Upper lobe of right lung (tissue), 1 donor: Measurements from ENCODE around the gene PPP2R3B. TPM values are rescaled to one million over a fixed set of nuclear protein-coding genes. Genes with fewer than 3 reads are reported as not detected.

ENCODE experiments used
- ATAC-seq: fragments of 200-7000 bp; cut with Tn5 transposase; one replicate; pipeline ENCODE4 v1.9.1; 2020; ENCODE audit warnings: mild to moderate bottlenecking, moderate library complexity
- DNase-seq: peaks from one replicate; pipeline ENCODE4 v3.0.0-alpha.2; 2020
- H3K27ac ChIP-seq: fragments of 200-600 bp; one replicate; pipeline ENCODE4 v1.8.0; 2022
- H3K27me3 ChIP-seq: fragments of 200-600 bp; one replicate; pipeline ENCODE4 v1.8.0; 2022; ENCODE audit warnings: mild to moderate bottlenecking
- H3K36me3 ChIP-seq: fragments of 200-600 bp; one replicate; pipeline ENCODE4 v1.8.0; 2022
- H3K4me1 ChIP-seq: fragments of 200-600 bp; one replicate; pipeline ENCODE4 v1.8.0; 2022
- H3K4me3 ChIP-seq: fragments of 200-600 bp; one replicate; pipeline ENCODE4 v1.8.0; 2022; ENCODE audit warnings: mild to moderate bottlenecking
- H3K9me3 ChIP-seq: fragments of 200-600 bp; one replicate; pipeline ENCODE4 v1.8.0; 2022
- CTCF ChIP-seq: fragments of 200-600 bp; IDR thresholded peaks from one replicate; pipeline ENCODE4 v1.8.0; 2022; ENCODE audit warnings: antibody characterized with exemption
- intact Hi-C: fragments of 100-400 bp; cut with DNase I; formaldehyde crosslinking; loops from one replicate; pipeline ENCODE4 v1.11.0; 2022
- total RNA-seq: library from RNA; stranded (reverse); fragmentation: NEBNext Ultra II Directional; extraction: Animal tissue kit (Norgen Biotek cat#: 25700); gene quantifications from one replicate; pipeline ENCODE4 v1.2.1, GENCODE V29; 2021
- donor health status: DM: no; HTN: yes; CAD: no; lungs with severe emphysema.

Gene PPP2R3B
- total RNA-seq, 1 donor from 2014 or later, result 12.8 TPM

GRCh38 chrX:340641-341423 is 45.9 kb downstream of the PPP2R3B start:
- Histone ChIP-seq H3K4me3 (no peak overlapping the region), H3K27ac (no peak overlapping the region), H3K9me3 (no peaks in the 10 kb centered on the region), H3K4me1 (no peaks in the 10 kb centered on the region), H3K36me3 (no peaks in the 10 kb centered on the region), H3K27me3 (no peaks in the 10 kb centered on the region)
- TF ChIP-seq CTCF, result no peak
- ATAC-seq (no peak), DNase-seq (peak; percentile 56)
- intact Hi-C loops, result no loop called here

GRCh38 chrX:340121-340520 is 46.6 kb downstream of the PPP2R3B start:
- intact Hi-C loops, result no loop called here
- H3K27me3 ChIP-seq, result no peaks in the 10 kb centered on the region
- DNase-seq (peak; percentile 43), ATAC-seq (no peak)
- no peaks in the 10 kb centered on the region for H3K4me1 ChIP-seq
- H3K27ac ChIP-seq, result no peak overlapping the region
- H3K4me3 ChIP-seq, result no peak overlapping the region
- H3K9me3 ChIP-seq, result no peaks in the 10 kb centered on the region
- H3K36me3 ChIP-seq, result no peaks in the 10 kb centered on the region
- no peak for TF ChIP-seq CTCF

- ATAC-seq (no peak), DNase-seq (peak; percentile 57)
- no peak for TF ChIP-seq CTCF
- Histone ChIP-seq H3K27me3 (no peaks in the 10 kb centered on the region), H3K27ac (no peak overlapping the region), H3K4me3 (no peak overlapping the region), H3K4me1 (no peaks in the 10 kb centered on the region), H3K9me3 (no peaks in the 10 kb centered on the region), H3K36me3 (no peaks in the 10 kb centered on the region)
- intact Hi-C loops, result no loop called here
Observed at GRCh38 chrX:338836-339400, 47.8 kb downstream of the PPP2R3B start.

GRCh38 chrX:338281-338835 is 48.3 kb downstream of the PPP2R3B start:
- peak; percentile 64 for DNase-seq

GRCh38 chrX:337331-337831 is 49.3 kb downstream of the PPP2R3B start:
- no peak for TF ChIP-seq CTCF
- H3K9me3 ChIP-seq, result no peaks in the 10 kb centered on the region
- DNase-seq (peak; percentile 57), ATAC-seq (no peak)
- intact Hi-C loops, result no loop called here
- H3K27ac ChIP-seq, result no peak overlapping the region
- no peak overlapping the region for H3K4me3 ChIP-seq
- no peaks in the 10 kb centered on the region for H3K4me1 ChIP-seq
- H3K27me3 ChIP-seq, result no peaks in the 10 kb centered on the region
- H3K36me3 ChIP-seq, result no peaks in the 10 kb centered on the region

More at GRCh38 chrX:338281-338835, 48.3 kb downstream of the PPP2R3B start:
- no peaks in the 10 kb centered on the region for H3K27me3 ChIP-seq
- no peak overlapping the region for H3K4me3 ChIP-seq
- H3K36me3 ChIP-seq, result no peaks in the 10 kb centered on the region
- intact Hi-C loops, result no loop called here
- TF ChIP-seq CTCF, result no peak
- ATAC-seq, result peak; percentile 9
- no peaks in the 10 kb centered on the region for H3K4me1 ChIP-seq
- H3K9me3 ChIP-seq, result no peaks in the 10 kb centered on the region
- no peak overlapping the region for H3K27ac ChIP-seq
